Right cardiac atrium (tissue), 5 donors: ENCODE measurements around the gene PTPRN2. TPM values are rescaled to one million over a fixed set of nuclear protein-coding genes. Genes with fewer than 3 reads are reported as not detected.

Source experiments
- ATAC-seq, 2 donors: fragments of 200-7000 bp; cut with Tn5 transposase; one replicate each; pipeline versions ENCODE4 v1.8.0 to v1.9.1; 2020; ENCODE audit warnings: moderate library complexity in 2 of 2, mild to moderate bottlenecking in 1 of 2
- DNase-seq, 3 donors: peaks; one replicate each; pipeline ENCODE4 v3.0.0-alpha.2; 2020
- H3K27ac ChIP-seq: one replicate; pipeline ENCODE4 v1.5.1; 2013; ENCODE audit warnings: mild to moderate bottlenecking, low read length, control low read depth, moderate library complexity
- H3K27me3 ChIP-seq: one replicate; pipeline ENCODE4 v1.6.1; 2013; ENCODE audit not compliant: control insufficient read depth, insufficient read depth
- H3K4me1 ChIP-seq: one replicate; pipeline ENCODE4 v1.6.1; 2013; ENCODE audit warnings: low read length; ENCODE audit not compliant: control insufficient read depth, insufficient read depth
- H3K4me3 ChIP-seq: one replicate; pipeline ENCODE4 v1.5.1; 2013; ENCODE audit warnings: low read length, control low read depth
- H3K9me3 ChIP-seq: one replicate; pipeline ENCODE4 v1.6.1; 2013; ENCODE audit warnings: low read length; ENCODE audit not compliant: control insufficient read depth
- WGBS: extraction: QIAGEN DNeasy Blood & Tissue Kit; methylation state at CpG from one replicate; pipeline ENCODE4 v1.1.7; 2013; 5-methylcytosine and 5-hydroxymethylcytosine counted together
- intact Hi-C, 4 donors: fragments of 100-400 bp; cut with DNase I; formaldehyde crosslinking; loops; one replicate each; pipeline versions ENCODE4 v1.11.0 to v1.14.0; 2022 to 2023
- polyA plus RNA-seq: library from polyadenylated mRNA; stranded (reverse); fragments of 200-250 nt; gene quantifications from one replicate; pipeline ENCODE4 v1.2.3, GENCODE V29; 2013
- total RNA-seq, 4 donors: library from RNA; stranded (reverse); fragmentation: NEBNext Ultra II Directional; extraction: Animal tissue kit (Norgen Biotek cat#: 25700); gene quantifications; one replicate each; pipeline ENCODE4 v1.2.1, GENCODE V29; 2021
- donor health status: healthy with polysubstance abuse.
- donor health status: DM: no; HTN: yes; CAD: no.
- donor health status: DM: no; HTN: no; CAD: no.
- donor health status: DM: no; HTN: yes; CAD: no; lungs with severe emphysema.
- donor health status: DM: yes; HTN: yes; CAD: no.

PTPRN2 gene
- total and polyA plus RNA-seq, 5 donors, result 1.5 to 3.9 (median 1.9) TPM

GRCh38 chr7:157873181-157873580 is 714.4 kb downstream of the PTPRN2 start:
- 66% methylated on average over 29 of the region's 30 CpGs for WGBS
- Histone ChIP-seq H3K27ac (no peak overlapping the region), H3K9me3 (no peaks in the 10 kb centered on the region)

GRCh38 chr7:157872447-157872846 is 715.2 kb downstream of the PTPRN2 start:
- no peaks in the 10 kb centered on the region for H3K4me1 ChIP-seq
- no peaks in the 10 kb centered on the region for H3K9me3 ChIP-seq
- no peaks in the 10 kb centered on the region for H3K27me3 ChIP-seq
- intact Hi-C loops, result loop anchor here in 2 of 4 donors (10.0 kb wide), 1 partner anchor 438 kb away; no protein-coding TSS in a partner anchor
- WGBS, result 83% methylated on average over 12 of the region's 12 CpGs
- DNase-seq (no peak), ATAC-seq (no peak)
- no peak overlapping the region for H3K27ac ChIP-seq
- no peak overlapping the region for H3K4me3 ChIP-seq

More at GRCh38 chr7:157873181-157873580, 714.4 kb downstream of the PTPRN2 start:
- no peaks in the 10 kb centered on the region for H3K27me3 ChIP-seq
- ATAC-seq, result no peak
- no peak overlapping the region for H3K4me3 ChIP-seq
- intact Hi-C loops, result loop anchor here in 2 of 4 donors (10.0 kb wide), 1 partner anchor 438 kb away; no protein-coding TSS in a partner anchor
- no peaks in the 10 kb centered on the region for H3K4me1 ChIP-seq
- DNase-seq, result no peak

- Histone ChIP-seq H3K27ac (no peak overlapping the region), H3K27me3 (no peaks in the 10 kb centered on the region), H3K4me1 (no peaks in the 10 kb centered on the region), H3K9me3 (no peaks in the 10 kb centered on the region), H3K4me3 (no peak overlapping the region)
- WGBS, result 91% methylated on average over 4 of the region's 4 CpGs
- ATAC-seq (no peak), DNase-seq (no peak)
- intact Hi-C loops, result loop anchor here in 2 of 4 donors (10.0 kb wide), 1 partner anchor 437 kb away; no protein-coding TSS in a partner anchor
Observed at GRCh38 chr7:157871681-157872080, 715.9 kb downstream of the PTPRN2 start.

GRCh38 chr7:157870644-157871290 is 716.9 kb downstream of the PTPRN2 start:
- H3K27ac ChIP-seq, result no peak overlapping the region
- no peak overlapping the region for H3K4me3 ChIP-seq
- DNase-seq, result peak in 1 of 3 donors; percentile 47
- H3K27me3 ChIP-seq, result no peaks in the 10 kb centered on the region
- ATAC-seq, result no peak
- H3K4me1 ChIP-seq, result no peaks in the 10 kb centered on the region
- H3K9me3 ChIP-seq, result no peaks in the 10 kb centered on the region
- intact Hi-C loops, result loop anchor here in 2 of 4 donors (10.0 kb wide), 1 partner anchor 436 kb away; no protein-coding TSS in a partner anchor
- WGBS, result 87% methylated on average over 11 of the region's 11 CpGs

- H3K9me3 ChIP-seq, result no peaks in the 10 kb centered on the region
- ATAC-seq (no peak), DNase-seq (no peak)
- 93% methylated on average over 4 of the region's 4 CpGs for WGBS
- H3K27me3 ChIP-seq, result no peaks in the 10 kb centered on the region
- intact Hi-C loops, result loop anchor here in 2 of 4 donors (10.0 kb wide), 1 partner anchor 435 kb away; no protein-coding TSS in a partner anchor
- H3K4me3 ChIP-seq, result no peak overlapping the region
- H3K4me1 ChIP-seq, result no peaks in the 10 kb centered on the region
- no peak overlapping the region for H3K27ac ChIP-seq
Observed at GRCh38 chr7:157869793-157870192, 717.8 kb downstream of the PTPRN2 start.

- Histone ChIP-seq H3K9me3 (no peaks in the 10 kb centered on the region), H3K4me3 (no peak overlapping the region), H3K27me3 (no peaks in the 10 kb centered on the region), H3K27ac (no peak overlapping the region), H3K4me1 (no peaks in the 10 kb centered on the region)
- DNase-seq, result no peak
- intact Hi-C loops, result no loop called here
- 89% methylated on average over 15 of the region's 15 CpGs for WGBS
- no peak for ATAC-seq
Observed at GRCh38 chr7:157867685-157868305, 719.8 kb downstream of the PTPRN2 start.

- H3K4me1 ChIP-seq, result no peaks in the 10 kb centered on the region
- H3K4me3 ChIP-seq, result no peak overlapping the region
- 89% methylated on average over 29 of the region's 29 CpGs for WGBS
- ATAC-seq (no peak), DNase-seq (no peak)
- H3K9me3 ChIP-seq, result no peaks in the 10 kb centered on the region
- no peak overlapping the region for H3K27ac ChIP-seq
- intact Hi-C loops, result no loop called here
- no peaks in the 10 kb centered on the region for H3K27me3 ChIP-seq
Observed at GRCh38 chr7:157866336-157866924, 721.2 kb downstream of the PTPRN2 start.

GRCh38 chr7:157865351-157866165 is 722.1 kb downstream of the PTPRN2 start:
- no peaks in the 10 kb centered on the region for H3K4me1 ChIP-seq
- no peak for ATAC-seq
- no peaks in the 10 kb centered on the region for H3K9me3 ChIP-seq
- H3K4me3 ChIP-seq, result no peak overlapping the region
- H3K27ac ChIP-seq, result no peak overlapping the region
- DNase-seq, result no peak
- WGBS, result 81% methylated on average over 27 of the region's 27 CpGs
- intact Hi-C loops, result no loop called here
- H3K27me3 ChIP-seq, result no peaks in the 10 kb centered on the region

- H3K9me3 ChIP-seq, result no peaks in the 10 kb centered on the region
- H3K27ac ChIP-seq, result no peak overlapping the region
- no peaks in the 10 kb centered on the region for H3K27me3 ChIP-seq
- DNase-seq (no peak), ATAC-seq (no peak)
- H3K4me1 ChIP-seq, result no peaks in the 10 kb centered on the region
- H3K4me3 ChIP-seq, result no peak overlapping the region
- intact Hi-C loops, result no loop called here
- WGBS, result 80% methylated on average over 12 of the region's 12 CpGs
Observed at GRCh38 chr7:157864911-157865310, 722.7 kb downstream of the PTPRN2 start.

- Histone ChIP-seq H3K9me3 (no peaks in the 10 kb centered on the region), H3K4me1 (no peaks in the 10 kb centered on the region), H3K4me3 (no peak overlapping the region), H3K27me3 (no peaks in the 10 kb centered on the region), H3K27ac (no peak overlapping the region)
- intact Hi-C loops, result no loop called here
- WGBS, result 83% methylated on average over 31 of the region's 31 CpGs
- DNase-seq, result peak in 1 of 3 donors; percentile 46
- ATAC-seq, result no peak
Observed at GRCh38 chr7:157863906-157864810, 723.5 kb downstream of the PTPRN2 start.
